HPDE6-E6E7 (cell line): ENCODE data around the gene NTNG1.

Experiments used
- DNase-seq: peaks from one replicate; pipeline ENCODE4 v3.0.0; 2011; ENCODE audit warnings: missing footprints; ENCODE audit errors: extremely low spot score

Gene NTNG1

GRCh38 chr1:107454791-107455190 is 314.0 kb downstream of the NTNG1 start:
- no peak for DNase-seq

GRCh38 chr1:107457989-107458388 is 317.1 kb downstream of the NTNG1 start:
- no peak for DNase-seq

GRCh38 chr1:107459204-107459904 is 318.5 kb downstream of the NTNG1 start:
- DNase-seq, result no peak

GRCh38 chr1:107460035-107460434 is 319.2 kb downstream of the NTNG1 start:
- DNase-seq, result no peak

- DNase-seq, result no peak
Measured at GRCh38 chr1:107464827-107465226, 324.0 kb downstream of the NTNG1 start.

GRCh38 chr1:107467286-107467685 is 326.4 kb downstream of the NTNG1 start:
- DNase-seq, result no peak

- no peak for DNase-seq
Measured at GRCh38 chr1:107467811-107468210, 327.0 kb downstream of the NTNG1 start.

GRCh38 chr1:107473065-107473464 is 332.2 kb downstream of the NTNG1 start:
- DNase-seq, result no peak

- no peak for DNase-seq
Measured at GRCh38 chr1:107474877-107475612, 334.2 kb downstream of the NTNG1 start.

- DNase-seq, result no peak
Measured at GRCh38 chr1:107477233-107477632, 336.4 kb downstream of the NTNG1 start.

- DNase-seq, result no peak
Measured at GRCh38 chr1:107479865-107480350, 339.1 kb downstream of the NTNG1 start.

- DNase-seq, result no peak
Measured at GRCh38 chr1:107480548-107481415, 339.9 kb downstream of the NTNG1 start.

GRCh38 chr1:107481756-107482384 is 341.0 kb downstream of the NTNG1 start:
- no peak for DNase-seq

- no peak for DNase-seq
Measured at GRCh38 chr1:107483949-107484348, 343.1 kb downstream of the NTNG1 start.

- DNase-seq, result no peak
Measured at GRCh38 chr1:107486349-107486748, 345.5 kb downstream of the NTNG1 start.

- no peak for DNase-seq
Measured at GRCh38 chr1:107487506-107487905, 346.7 kb downstream of the NTNG1 start.

- no peak for DNase-seq
Measured at GRCh38 chr1:107491582-107491981, 350.7 kb downstream of the NTNG1 start.

- no peak for DNase-seq
Measured at GRCh38 chr1:107493111-107493716, 352.4 kb downstream of the NTNG1 start.

GRCh38 chr1:107494061-107494460 is 353.2 kb downstream of the NTNG1 start:
- DNase-seq, result no peak

- DNase-seq, result no peak
Measured at GRCh38 chr1:107496002-107496401, 355.2 kb downstream of the NTNG1 start.

GRCh38 chr1:107499139-107499744 is 358.4 kb downstream of the NTNG1 start:
- no peak for DNase-seq
